Measurements from ENCODE around the gene MAST4. TPM values are rescaled to one million over a fixed set of nuclear protein-coding genes. Genes with fewer than 3 reads are reported as not detected.

The MAST4 gene
- polyA plus RNA-seq, 2 of the 4 experiments (the other 2 are of a cell fraction): 1.2 to 5.8 TPM

- ATAC-seq (no peak), FAIRE-seq (no peak), DNase-seq (ENCODE audit: low read depth in 1 of 2, low spot score in 1 of 2) (no peak)
- POLR2A ChIA-PET: no interaction called here
- H3K4me3 ChIP-seq: no peak overlapping the region
- 39% methylated on average over 1 of the region's 1 CpG for WGBS (ENCODE audit: missing lambda C conversion rate)
- no peak overlapping the region for H3K4me2 ChIP-seq
- TF ChIP-seq HOXA7 (CRISPR knock-in tag; IDR thresholded peaks at IDR 0.05): no peak
- no peak for TF ChIP-seq GATA3 (IDR thresholded peaks at IDR 0.05; ENCODE audit: borderline replicate concordance)
- TF ChIP-seq JUN (IDR thresholded peaks at IDR 0.05): no peak
- TF ChIP-seq POLR2AphosphoS2 (conservative IDR thresholded peaks at IDR 0.05; ENCODE audit: low read length): no peak
- no peak for TF ChIP-seq MAX (IDR thresholded peaks at IDR 0.05)
- no peak for TF ChIP-seq BHLHE40 (IDR thresholded peaks at IDR 0.05; ENCODE audit: low read depth, low read length)
- TF ChIP-seq KDM5A (IDR thresholded peaks at IDR 0.05): no peak
- TF ChIP-seq ZSCAN20 (CRISPR knock-in tag; IDR thresholded peaks at IDR 0.05): no peak
- no peak for TF ChIP-seq ATOH8 (CRISPR knock-in tag; IDR thresholded peaks at IDR 0.05; ENCODE audit: low read depth)
- TF ChIP-seq PBX3 (IDR thresholded peaks at IDR 0.05): no peak
- TF ChIP-seq HES2 (IDR thresholded peaks at IDR 0.05): no peak
- no peak for TF ChIP-seq PHF8 (IDR thresholded peaks at IDR 0.05; ENCODE audit: borderline replicate concordance, low read depth)
- 0 out of 6 replicates have a peak overlapping the region, but pooled peaks of 1 of the 2 experiments have one; percentile 7 for H3K27ac ChIP-seq
- H3K4me1 ChIP-seq: peaks cover 54% of the 10 kb centered on the region
- no peaks in the 10 kb centered on the region for H3K9me3 ChIP-seq
- CTCF ChIA-PET: no interaction called here
Measured at GRCh38 chr5:66886941-66887340, 290.7 kb downstream of the MAST4 start.

GRCh38 chr5:66888613-66889012 lies 292.4 kb downstream of the MAST4 start:
- no peak for ATAC-seq
- no peak for DNase-seq (ENCODE audit: low read depth in 1 of 2, low spot score in 1 of 2)
- no peak for FAIRE-seq
- Histone ChIP-seq H3K4me1 (peaks cover 47% of the 10 kb centered on the region), H3K9me3 (no peaks in the 10 kb centered on the region), H3K4me3 (no peak overlapping the region), H3K27ac (no peak overlapping the region), H3K4me2 (no peak overlapping the region)
- ChIA-PET CTCF (interaction anchor here (1.0 kb wide), 1 partner anchor 24 kb away, joined by 3 read pairs; no protein-coding TSS in a partner anchor), POLR2A (no interaction called here)
- TF ChIP-seq KDM1A (IDR thresholded peaks at IDR 0.05; ENCODE audit: low read depth): no peak
- WGBS (ENCODE audit: missing lambda C conversion rate): 75% methylated on average over 2 of the region's 2 CpGs

GRCh38 chr5:66889056-66889455 lies 292.9 kb downstream of the MAST4 start:
- FAIRE-seq (no peak), ATAC-seq (no peak), DNase-seq (ENCODE audit: low read depth in 1 of 2, low spot score in 1 of 2) (no peak)
- Histone ChIP-seq H3K9me3 (no peaks in the 10 kb centered on the region), H3K4me2 (no peak overlapping the region), H3K4me1 (peaks cover 43% of the 10 kb centered on the region), H3K4me3 (no peak overlapping the region), H3K27ac (no peak overlapping the region)
- TF ChIP-seq FOXS1 (CRISPR knock-in tag; IDR thresholded peaks at IDR 0.05) (no peak), HEYL (CRISPR knock-in tag; IDR thresholded peaks at IDR 0.05) (no peak), HOXB5 (CRISPR knock-in tag; IDR thresholded peaks at IDR 0.05) (no peak), HES2 (IDR thresholded peaks at IDR 0.05) (no peak), TFCP2L1 (CRISPR knock-in tag; IDR thresholded peaks at IDR 0.05) (no peak), BCL3 (IDR thresholded peaks at IDR 0.05) (no peak), KDM1A (IDR thresholded peaks at IDR 0.05; ENCODE audit: low read depth) (no peak), POLR2AphosphoS2 (conservative IDR thresholded peaks at IDR 0.05; ENCODE audit: low read length) (no peak), RARB (CRISPR knock-in tag; IDR thresholded peaks at IDR 0.05) (no peak), EHMT2 (IDR thresholded peaks at IDR 0.05; ENCODE audit: low read depth) (no peak), SMC3 (IDR thresholded peaks at IDR 0.05) (no peak), CTCF (IDR thresholded peaks at IDR 0.05) (no peak), CEBPB (IDR thresholded peaks at IDR 0.05) (no peak), USF2 (IDR thresholded peaks at IDR 0.05) (no peak), CHD2 (IDR thresholded peaks at IDR 0.05; ENCODE audit: low read length, partially characterized antibody) (no peak)
- 90% methylated on average over 4 of the region's 4 CpGs for WGBS (ENCODE audit: missing lambda C conversion rate)
- ChIA-PET CTCF (interaction anchor here (1.0 kb wide), 1 partner anchor 24 kb away, joined by 3 read pairs; no protein-coding TSS in a partner anchor), POLR2A (no interaction called here)

Data from A549 (cell line).